ENCODE data around the gene NOTCH1. TPM values are rescaled to one million over a fixed set of nuclear protein-coding genes. Genes with fewer than 3 reads are reported as not detected.

The NOTCH1 gene
- total RNA-seq, 3 donors from 2014 or later: 59.0 to 101 (median 72.6) TPM

DNA sequence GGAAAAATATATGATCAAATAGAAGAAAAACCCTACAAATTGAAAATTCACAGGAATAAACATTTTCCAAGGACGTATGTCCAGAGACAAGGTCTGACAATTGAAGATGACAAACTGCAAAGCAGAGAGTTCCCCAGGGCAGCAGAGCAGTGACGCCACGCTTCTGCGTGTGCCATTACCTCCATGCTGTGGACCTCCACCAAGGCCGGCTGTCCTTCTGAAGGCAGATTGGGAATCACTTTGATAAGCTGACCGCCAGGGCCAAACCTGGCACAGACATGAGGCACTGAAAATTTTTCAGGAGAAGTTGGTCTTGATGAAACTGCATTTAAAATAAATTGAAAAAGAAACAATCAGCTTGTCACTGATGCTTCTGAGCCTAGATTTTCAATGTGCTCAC is 81.6 kb downstream of the NOTCH1 start:
- no peaks in the 10 kb centered on the region for H3K9me3 ChIP-seq
- intact Hi-C loops (cut with DNase I, micrococcal nuclease): no loop called here
- H3K4me1 ChIP-seq (ENCODE audit: low read depth): no peaks in the 10 kb centered on the region
- H3K36me3 ChIP-seq (ENCODE audit: low read depth): peaks cover 16% of the 10 kb centered on the region
- H3K4me3 ChIP-seq: no peak overlapping the region
- no peak for ATAC-seq
- DNase-seq: no peak
- TF ChIP-seq, protein P1, sequence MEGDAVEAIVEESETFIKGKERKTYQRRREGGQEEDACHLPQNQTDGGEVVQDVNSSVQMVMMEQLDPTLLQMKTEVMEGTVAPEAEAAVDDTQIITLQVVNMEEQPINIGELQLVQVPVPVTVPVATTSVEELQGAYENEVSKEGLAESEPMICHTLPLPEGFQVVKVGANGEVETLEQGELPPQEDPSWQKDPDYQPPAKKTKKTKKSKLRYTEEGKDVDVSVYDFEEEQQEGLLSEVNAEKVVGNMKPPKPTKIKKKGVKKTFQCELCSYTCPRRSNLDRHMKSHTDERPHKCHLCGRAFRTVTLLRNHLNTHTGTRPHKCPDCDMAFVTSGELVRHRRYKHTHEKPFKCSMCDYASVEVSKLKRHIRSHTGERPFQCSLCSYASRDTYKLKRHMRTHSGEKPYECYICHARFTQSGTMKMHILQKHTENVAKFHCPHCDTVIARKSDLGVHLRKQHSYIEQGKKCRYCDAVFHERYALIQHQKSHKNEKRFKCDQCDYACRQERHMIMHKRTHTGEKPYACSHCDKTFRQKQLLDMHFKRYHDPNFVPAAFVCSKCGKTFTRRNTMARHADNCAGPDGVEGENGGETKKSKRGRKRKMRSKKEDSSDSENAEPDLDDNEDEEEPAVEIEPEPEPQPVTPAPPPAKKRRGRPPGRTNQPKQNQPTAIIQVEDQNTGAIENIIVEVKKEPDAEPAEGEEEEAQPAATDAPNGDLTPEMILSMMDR (IDR thresholded peaks at IDR 0.05): no peak

DNA sequence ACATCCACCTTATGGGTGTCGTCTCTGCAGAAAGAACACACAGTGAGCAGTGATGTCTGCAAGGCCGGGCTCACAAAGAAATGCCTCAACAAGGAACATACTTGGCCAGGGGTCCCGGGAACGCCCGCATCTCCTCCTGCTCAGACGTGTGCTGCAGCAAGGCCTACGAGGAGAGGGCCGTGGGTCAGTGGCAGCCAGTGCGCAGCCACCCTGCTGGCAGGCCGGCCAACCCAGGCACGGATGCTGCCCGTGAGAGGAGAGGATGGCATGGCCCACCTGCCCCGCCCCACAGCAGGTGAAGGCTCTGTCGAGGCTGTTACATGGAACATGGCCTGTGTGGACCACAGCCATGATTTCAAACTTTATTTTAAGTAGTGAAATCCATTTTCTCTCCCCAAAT is 82.3 kb downstream of the NOTCH1 start:
- ATAC-seq (no peak), DNase-seq (no peak)
- Histone ChIP-seq H3K4me1 (ENCODE audit: low read depth) (no peaks in the 10 kb centered on the region), H3K4me3 (no peak overlapping the region), H3K9me3 (no peaks in the 10 kb centered on the region), H3K36me3 (ENCODE audit: low read depth) (peaks cover 23% of the 10 kb centered on the region)
- intact Hi-C loops (cut with DNase I, micrococcal nuclease): no loop called here
- TF ChIP-seq, protein P1 (IDR thresholded peaks at IDR 0.05): no peak

DNA sequence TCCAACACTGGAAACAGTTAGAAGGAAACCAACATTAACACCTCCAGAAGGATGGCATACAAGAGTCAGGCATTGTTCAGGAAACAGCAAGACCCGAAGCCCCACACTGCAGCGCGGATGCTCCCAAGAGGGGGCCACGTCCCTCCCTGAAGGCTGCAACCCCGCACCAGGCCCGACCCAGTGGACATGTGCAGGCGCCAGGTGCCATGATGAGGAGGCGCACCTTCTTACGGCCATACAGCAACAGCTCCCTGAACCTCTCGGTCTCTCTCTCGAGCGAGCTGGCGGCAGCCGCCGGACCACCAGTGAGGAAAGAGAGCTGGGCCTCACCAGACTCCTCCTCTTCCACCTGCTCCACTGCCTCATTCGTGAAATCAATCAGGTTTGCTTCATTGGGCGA is 83.2 kb downstream of the NOTCH1 start:
- intact Hi-C loops (cut with DNase I, micrococcal nuclease): no loop called here
- H3K4me1 ChIP-seq (ENCODE audit: low read depth): no peaks in the 10 kb centered on the region
- no peak overlapping the region for H3K4me3 ChIP-seq
- ATAC-seq (no peak), DNase-seq (no peak)
- H3K9me3 ChIP-seq: no peaks in the 10 kb centered on the region
- TF ChIP-seq, protein P1 (IDR thresholded peaks at IDR 0.05): no peak
- H3K36me3 ChIP-seq (ENCODE audit: low read depth): peaks cover 25% of the 10 kb centered on the region

DNA sequence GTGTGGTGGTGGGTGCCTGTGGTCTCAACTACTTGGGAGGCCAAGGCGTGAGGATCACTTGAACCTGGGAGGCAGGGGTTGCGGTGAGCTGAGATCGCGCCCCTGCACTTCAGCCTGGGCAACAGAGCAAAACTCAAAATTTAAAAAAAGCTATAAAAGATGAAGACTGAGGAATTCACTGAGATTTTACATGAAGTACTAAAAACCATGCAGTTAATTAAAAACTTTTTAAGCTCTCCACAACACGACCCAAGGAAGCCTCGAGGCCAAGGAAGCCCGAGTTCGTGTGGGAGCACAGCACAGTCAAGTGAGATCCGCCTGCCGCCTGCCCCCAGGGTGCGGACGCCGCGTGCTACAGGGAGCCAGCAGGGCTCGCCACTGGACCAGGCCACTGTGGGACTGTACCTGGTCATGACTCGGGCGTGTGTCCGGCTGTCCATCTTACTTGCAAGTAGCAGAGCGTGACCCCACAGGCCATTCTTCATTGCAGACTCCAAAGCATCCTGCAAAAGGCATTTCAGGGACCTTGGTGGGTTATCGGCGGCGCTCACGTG is 85.0 kb downstream of the NOTCH1 start:
- ATAC-seq: no peak
- intact Hi-C loops (cut with DNase I, micrococcal nuclease): no loop called here
- Histone ChIP-seq H3K36me3 (ENCODE audit: low read depth) (peaks cover 22% of the 10 kb centered on the region), H3K4me3 (no peak overlapping the region), H3K9me3 (no peaks in the 10 kb centered on the region), H3K4me1 (ENCODE audit: low read depth) (no peaks in the 10 kb centered on the region)
- no peak for DNase-seq
- TF ChIP-seq, protein P1 (IDR thresholded peaks at IDR 0.05): no peak

DNA sequence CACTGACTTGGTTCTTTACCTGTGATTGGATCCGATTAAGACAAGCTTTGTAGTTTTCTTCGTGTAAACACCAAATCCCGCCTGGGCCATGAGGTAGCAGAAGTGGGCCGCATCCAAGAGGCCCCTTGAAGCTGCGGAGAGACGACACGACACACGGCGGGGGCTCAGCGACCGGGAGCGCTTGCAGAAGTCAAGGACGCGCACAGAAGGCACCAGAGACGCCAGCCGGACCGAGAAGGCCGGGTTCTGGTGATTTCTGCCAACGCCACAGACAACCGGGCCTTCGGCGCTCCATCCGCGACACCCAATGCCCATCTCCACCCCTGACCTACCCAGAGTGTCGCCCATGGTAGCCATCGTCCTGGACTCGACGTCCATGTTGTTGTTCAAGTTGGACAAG is 86.4 kb downstream of the NOTCH1 start:
- Histone ChIP-seq H3K36me3 (ENCODE audit: low read depth) (peaks cover 26% of the 10 kb centered on the region), H3K4me1 (ENCODE audit: low read depth) (no peaks in the 10 kb centered on the region), H3K9me3 (no peaks in the 10 kb centered on the region), H3K4me3 (no peak overlapping the region)
- DNase-seq (no peak), ATAC-seq (no peak)
- TF ChIP-seq, protein P1 (IDR thresholded peaks at IDR 0.05): no peak
- intact Hi-C loops (cut with DNase I, micrococcal nuclease): no loop called here

DNA sequence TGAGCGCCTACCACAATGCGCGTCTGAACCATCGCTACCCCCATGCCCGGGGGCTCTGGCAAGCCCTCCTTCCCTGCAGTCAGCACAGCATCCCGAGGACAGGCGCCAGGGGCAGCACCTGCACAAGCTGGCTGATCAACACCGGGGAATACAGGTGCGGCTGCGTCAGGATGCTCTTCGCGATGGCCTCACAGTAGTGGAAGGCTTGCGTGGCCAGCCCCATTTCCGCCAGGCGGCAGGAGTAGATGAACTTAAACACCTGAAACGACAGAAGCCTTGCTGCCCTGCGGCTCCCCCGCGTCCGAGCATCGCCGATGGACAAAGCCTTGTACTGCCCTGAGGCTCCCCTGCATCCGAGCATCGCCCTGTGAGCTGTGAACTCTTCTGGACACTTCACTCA is 88.5 kb downstream of the NOTCH1 start:
- ATAC-seq: no peak
- intact Hi-C loops (cut with DNase I, micrococcal nuclease): no loop called here
- peaks cover 20% of the 10 kb centered on the region for H3K36me3 ChIP-seq (ENCODE audit: low read depth)
- H3K9me3 ChIP-seq: no peaks in the 10 kb centered on the region
- TF ChIP-seq, protein P1 (IDR thresholded peaks at IDR 0.05): no peak
- DNase-seq: no peak
- no peaks in the 10 kb centered on the region for H3K4me1 ChIP-seq (ENCODE audit: low read depth)
- H3K4me3 ChIP-seq: no peak overlapping the region

Measured in mucosa of descending colon (tissue), 3 donors.